Placental pericyte (primary cell): ENCODE data around the gene KDM5A. TPM values are rescaled to one million over a fixed set of nuclear protein-coding genes. Genes with fewer than 3 reads are reported as not detected.

Experiments used
- total RNA-seq: library from RNA; depleted of rRNA; stranded (reverse); fragments of >200 nt; gene quantifications from 2 replicates; pipeline ENCODE4 v1.2.3, GENCODE V29; 2012

KDM5A gene
- total RNA-seq: 54.1 and 66.3 TPM in 2 replicates

DNA sequence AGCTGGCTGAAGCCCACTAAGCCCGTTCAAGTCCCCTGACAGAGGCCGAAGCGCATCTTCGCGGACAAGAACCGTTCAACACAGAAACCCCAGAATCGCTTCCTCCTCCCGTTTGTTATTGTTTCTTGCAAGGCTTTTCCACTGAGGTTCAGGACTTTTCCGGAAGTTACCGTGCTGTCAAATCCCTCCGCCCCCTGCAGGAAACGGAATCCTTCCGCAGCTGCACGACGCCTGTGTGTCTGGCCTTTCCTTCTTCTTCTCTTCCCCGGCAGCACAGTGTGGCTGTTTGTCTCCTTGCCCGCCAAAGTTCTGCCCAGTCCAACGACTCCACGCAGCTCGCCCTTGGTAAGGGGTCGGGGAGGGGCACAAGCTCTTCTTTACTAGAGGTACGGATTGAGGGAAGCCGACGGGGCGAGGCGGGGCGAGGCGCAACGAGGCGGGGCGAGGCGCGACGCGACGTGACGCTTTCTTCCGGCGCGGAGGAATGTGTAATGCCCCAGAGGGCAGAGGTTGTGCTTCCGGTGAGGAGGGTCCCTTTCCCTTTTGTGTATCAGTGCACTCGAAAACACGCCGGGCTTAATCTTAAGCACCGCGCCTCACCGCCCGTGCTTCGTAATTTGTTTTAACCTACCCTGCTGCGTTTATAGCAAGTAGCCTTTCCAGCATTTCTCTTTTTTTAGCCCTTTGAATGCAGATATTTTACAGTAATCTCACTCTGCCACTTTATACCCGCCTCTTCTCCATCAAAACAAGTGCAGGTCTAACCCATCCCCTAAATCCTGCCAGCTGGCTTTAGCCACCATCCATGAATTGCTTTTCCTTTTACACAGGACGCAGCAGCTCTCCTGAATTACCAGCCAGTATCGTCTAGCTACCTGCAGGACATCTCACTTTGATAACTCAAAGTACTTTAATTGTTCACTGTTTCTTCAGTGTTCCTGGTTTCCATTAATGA is at the start of gene KDM5A:
Gene KDM5A, minus strand, starts transcription at position 179 of the 955 bp plus-strand sequence. CDS start 229 bp downstream, outside the sequence.

DNA sequence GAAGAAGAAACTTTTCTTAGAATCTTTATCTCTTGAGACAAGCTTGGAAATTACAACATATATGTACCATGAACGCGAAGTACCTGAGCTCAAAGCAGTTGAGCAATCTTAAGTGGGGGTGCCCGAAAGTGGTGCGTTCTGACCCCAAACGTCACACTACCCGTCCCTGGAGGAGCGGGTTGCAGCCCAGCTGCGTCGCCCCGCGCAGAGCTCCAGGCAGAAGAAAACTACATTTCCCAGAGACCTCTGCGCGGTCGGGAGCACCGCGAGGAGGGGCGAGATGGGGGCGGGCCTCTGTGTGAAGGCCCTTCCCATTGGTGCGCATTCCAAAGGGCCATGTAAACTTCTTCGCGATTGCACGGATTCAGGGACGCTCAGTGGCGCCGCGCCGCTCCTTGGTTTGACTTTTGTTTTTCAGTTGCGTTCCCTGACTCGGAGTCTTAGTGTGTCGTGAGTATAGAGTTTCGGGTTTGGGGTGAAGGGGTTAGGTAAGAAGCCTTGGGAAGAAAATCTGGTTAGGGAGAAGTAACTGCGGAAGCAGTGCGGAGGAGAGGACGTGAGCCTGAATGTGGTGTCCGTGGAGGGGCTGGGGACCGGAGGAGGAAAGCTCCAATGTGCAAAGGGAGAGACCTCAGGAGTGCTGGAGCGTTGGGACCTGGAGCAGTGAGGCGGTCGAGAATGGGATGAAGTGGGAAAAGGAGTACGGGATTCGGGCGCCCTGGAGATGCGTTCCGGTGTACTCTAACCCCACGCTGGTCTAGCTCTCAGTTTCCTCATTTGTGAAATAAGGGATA is 12.3 kb upstream of the KDM5A start, which contains the start of gene CCDC77:
Gene CCDC77, plus strand, starts transcription at position 410 of the 794 bp plus-strand sequence. CDS start 7,740 bp downstream, outside the sequence.

DNA sequence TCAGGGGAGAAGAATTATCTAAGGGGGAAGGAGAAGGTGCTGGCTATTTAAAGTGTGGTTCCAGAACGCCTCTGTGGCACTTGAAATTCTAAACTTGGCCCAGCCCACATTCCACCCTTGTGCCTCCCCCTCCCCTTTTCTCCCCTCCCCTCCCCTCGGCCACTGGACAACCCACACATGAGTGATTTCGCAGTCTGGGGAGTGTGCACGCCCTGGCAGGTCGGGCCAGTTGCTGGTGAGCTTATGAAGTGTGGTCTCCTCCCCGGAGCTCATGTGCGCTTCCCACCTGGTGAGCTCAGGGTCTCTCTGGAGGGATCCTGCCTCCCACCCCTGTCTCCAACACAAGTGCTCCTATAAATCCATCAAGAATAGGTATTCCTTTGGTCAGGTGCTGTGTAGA is 126.3 kb downstream of the KDM5A start, which contains the start of gene SLC6A13:
Gene SLC6A13, minus strand, starts transcription at position 20 of the 400 bp plus-strand sequence. CDS start 2,784 bp downstream, outside the sequence.

Other genes starting within 250 kb of the KDM5A start
- under 0.01 TPM in 2 replicates for gene SLC6A12, start 175.2 kb downstream of the KDM5A start, total RNA-seq
- gene SLC6A13, start 126.5 kb downstream of the KDM5A start, total RNA-seq: not detected in 2 replicates
- gene CCDC77, start 12.3 kb upstream of the KDM5A start, total RNA-seq: 5.0 and 11.5 TPM in 2 replicates
- gene B4GALNT3, start 70.6 kb upstream of the KDM5A start, total RNA-seq: 0.88 TPM in 1 of 2 replicates, not detected in the other